Measurements from ENCODE around the gene TTC7B.

TTC7B gene

DNA sequence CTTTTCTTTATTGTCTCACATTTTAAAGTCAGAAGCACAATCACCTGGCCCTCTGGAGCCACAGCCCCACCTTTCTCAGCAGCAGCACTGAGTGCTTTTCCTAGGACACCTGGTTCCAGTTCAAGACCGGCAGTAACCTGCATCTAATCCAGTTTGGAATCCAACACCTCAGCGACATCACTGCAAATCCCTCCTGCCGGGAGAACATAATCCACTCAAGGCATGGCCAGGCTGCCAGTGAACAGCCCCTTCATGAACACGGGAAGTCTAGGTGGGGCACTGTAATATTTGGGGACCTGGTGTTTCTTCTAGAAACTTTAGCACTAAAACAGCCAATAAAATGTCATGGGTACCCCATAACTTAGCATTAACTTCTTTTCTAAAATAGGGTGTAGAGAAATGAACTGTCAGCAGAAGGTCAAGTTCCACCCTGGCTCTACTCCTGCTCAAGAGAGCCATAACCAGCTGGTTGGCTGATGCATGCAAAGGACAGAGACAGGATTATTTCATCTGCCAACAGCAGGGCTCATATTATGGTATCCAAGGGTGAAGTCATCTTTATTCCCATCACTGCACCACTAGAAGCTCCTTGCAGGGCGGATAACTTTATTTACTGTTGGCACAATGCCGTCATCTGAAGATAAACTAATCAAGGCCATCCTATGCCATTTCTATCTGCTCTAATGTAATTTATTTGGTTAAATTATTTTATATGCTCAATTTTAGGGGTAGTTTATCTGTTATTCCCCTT lies 76.7 kb downstream of the TTC7B start:
- no peak for DNase-seq

DNA sequence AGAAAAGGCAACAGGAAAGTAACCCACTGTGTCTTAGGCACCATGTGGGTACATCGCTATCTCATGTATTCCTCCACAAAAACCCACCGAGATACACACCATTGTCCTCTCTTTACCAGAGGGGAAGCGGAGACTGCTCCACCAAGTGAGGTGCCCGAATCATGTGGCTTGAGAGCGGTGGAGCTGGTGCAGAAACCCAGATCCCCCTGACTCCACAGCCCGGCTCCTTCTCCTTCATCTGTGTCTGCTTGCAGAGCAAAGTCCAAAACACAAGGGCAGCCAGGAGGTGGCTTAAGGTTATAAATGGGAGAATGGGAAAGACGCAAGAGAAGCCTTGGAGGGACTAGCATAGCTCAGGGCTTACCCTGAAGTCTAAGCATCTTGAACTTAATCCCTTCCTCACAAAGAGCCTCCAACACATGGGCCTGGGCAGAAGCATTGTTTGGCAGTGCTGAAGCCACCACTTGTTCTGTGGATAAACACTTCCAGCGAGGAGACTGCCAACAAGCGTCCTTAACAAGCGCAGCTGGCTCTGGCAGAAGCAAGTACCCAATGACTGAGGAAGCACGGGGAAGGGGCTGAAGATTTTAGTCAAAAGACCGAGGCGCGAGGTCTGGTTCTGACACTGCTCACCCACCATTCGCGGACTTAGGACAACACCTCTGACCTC lies 83.0 kb downstream of the TTC7B start:
- no peak for DNase-seq

DNA sequence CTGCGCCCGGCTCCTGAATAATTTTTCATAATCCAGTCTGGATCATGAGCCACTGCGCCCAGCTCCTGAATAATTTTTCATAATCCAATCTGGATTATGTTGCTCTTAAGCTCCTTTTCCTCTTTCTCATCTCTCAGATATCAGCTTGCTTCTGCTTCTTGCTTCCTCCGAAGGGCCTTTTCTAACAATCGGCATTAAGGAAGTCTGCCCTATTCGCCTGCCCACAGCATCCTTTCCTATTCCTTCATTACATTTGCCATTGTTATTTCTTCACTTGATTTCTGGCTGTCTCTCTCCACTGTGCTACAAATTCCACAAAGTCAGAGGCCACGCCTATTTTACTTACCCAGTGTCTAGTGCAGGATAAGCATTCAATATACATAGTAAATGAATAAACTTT lies 83.5 kb downstream of the TTC7B start:
- no peak for DNase-seq

DNA sequence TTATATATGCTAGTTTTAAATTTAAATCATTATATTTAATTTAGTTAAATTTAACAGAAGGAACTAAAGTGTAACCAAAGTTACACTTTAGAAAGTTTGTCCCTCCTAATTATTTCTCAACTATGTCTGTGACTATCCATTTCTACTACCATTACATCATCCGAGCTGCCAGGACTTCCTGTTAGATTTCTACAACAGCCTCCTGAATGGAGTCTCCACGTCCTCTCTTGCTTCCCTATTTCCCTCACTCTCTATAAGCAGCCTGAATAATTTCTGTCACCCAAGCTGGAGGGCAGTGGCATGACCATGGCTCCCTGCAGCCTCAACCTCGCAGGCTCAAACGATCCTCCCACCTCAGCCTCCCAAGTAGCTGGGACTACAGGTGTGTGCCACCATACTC lies 84.1 kb downstream of the TTC7B start:
- DNase-seq = no peak

DNA sequence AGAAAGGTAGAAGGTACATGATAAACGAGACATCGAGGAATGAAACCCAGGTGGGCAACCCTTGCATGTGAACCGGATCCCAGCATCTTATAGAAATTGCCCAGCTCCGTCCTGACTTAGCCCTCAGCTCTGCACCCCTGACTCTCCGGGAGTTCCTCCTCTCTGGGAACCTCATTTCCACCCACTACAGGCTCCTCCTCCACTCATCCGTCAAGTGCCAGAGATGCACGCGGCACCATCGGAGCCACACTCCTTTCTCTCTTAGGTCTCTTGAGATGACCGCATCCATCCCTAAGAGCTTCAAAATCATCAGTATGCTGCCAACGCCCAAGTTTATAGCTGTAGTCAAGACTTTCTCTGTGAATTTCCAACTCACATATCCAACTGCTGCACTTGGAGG lies 84.7 kb downstream of the TTC7B start:
- no peak for DNase-seq

DNA sequence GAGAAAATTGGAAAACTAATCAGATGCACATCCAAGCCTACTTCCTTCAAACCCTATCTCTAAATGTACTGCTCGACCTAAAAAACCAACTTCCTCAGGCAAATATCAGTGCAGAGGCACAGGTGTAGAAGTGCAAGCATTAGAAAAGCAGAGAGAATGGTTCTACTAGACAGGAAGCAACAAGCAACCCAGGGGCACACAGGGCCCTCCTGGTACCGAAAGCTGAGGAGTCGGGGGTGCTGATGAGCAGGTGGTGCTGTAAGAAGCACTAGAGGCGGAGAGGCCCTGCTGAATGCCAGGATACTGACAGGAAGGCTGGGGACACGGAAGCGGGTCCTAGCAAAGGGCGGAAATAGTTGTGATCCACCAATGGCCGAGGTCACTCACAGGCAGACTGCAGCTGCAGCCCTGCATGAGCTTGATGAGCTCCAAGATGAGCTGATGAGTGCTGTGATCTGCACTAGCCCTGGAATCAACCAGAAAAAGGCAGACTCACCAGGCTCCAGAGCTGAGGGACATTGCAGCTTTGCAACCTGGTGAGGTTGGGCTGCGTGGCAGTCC lies 85.9 kb downstream of the TTC7B start:
- DNase-seq = no peak

DNA sequence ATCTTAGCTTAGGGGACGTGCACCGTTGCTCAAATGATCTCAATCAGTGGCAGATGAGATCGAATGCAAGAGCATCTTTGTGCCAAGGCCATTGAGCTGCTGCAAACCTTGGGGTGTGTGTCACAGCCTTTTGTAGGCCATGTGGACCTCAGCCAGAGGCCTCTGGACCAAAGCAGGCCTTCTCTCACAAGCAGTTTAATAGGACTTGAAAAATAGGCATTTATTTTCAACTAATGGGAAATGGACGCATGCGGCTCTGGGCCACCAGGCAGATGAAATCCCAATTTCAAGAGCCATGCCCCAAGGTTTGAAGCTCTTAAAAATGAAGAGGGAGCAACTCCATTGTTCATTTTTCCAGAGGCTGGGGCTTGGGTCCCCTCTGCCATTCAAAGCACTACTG lies 87.3 kb downstream of the TTC7B start:
- DNase-seq = no peak

DNA sequence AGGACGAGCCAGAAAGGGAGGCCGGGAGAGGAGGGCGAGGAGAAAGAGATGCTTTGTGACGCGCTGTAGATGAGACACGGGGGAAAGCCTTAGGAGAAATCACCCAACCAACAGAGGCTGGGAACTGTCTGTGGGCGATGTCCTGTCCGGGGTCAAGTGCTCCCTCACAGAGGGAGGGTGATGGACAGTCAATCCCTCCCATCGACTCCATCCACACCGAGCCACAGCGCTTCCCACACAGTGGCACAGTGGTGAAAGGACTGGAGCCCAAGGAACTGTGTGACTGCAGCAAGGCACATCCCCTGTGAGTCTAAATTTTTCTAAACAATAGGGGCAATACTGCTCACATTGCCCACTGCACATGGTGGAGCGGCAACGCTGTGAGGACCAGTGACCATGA lies 89.1 kb downstream of the TTC7B start:
- DNase-seq = no peak

DNA sequence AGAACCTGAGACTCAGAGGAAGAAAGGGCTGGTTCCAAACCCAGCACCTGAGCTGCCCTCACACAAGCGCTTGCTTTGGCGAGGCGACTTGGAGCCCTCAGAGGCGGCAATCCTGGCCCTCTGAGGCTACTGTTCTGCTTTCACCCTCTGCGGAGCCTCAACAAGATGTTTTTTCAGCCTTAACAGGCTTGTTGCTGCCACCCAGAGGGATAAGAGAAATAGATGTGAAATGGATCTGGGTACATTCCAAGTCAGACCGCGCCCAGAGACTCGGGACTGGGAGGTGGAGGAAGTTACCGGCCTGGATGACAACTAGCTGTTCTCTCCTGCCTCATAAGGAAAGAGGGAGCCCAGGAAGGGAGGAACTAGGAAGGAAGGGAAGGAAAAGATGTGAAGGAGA lies 89.6 kb downstream of the TTC7B start:
- peak; percentile 71 for DNase-seq

DNA sequence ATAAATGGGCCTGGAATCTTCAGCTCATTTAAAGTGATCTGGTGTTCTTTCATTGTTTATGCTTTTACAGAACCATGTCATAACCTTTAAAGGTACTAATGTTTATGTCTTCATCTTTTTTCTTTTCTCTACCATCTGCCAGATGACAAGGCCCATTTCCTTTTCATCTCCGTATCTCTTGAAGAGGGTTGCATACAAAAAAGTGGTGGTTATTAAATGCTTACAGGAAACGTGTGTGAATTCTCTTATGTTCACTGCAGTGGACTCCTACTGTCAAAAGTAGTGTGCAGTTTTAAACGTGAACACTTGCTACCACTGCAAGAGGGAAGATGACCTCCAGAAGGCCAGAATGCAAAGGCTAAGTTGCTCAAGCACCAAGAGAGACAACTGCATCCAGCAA lies 91.4 kb downstream of the TTC7B start:
- no peak for DNase-seq

DNA sequence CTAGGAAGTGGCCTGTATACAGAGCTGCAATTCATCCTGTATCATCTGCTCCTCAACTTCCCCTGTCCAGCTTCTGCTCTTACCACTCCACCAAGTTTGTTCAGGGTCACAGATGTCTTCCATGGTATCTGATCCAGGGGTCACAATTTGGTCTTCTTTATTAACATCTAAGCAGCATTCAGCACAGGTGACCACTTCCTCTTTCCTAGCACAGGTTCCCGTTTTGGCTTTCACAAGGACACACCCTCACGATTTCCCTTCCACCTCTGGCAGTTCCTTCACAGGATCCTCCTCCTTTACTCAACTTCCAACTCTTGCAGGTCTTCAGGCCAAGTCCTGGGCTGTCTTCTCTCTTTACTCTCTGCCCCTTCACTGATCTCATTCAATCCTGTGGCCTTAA lies 93.6 kb downstream of the TTC7B start:
- no peak for DNase-seq

DNA sequence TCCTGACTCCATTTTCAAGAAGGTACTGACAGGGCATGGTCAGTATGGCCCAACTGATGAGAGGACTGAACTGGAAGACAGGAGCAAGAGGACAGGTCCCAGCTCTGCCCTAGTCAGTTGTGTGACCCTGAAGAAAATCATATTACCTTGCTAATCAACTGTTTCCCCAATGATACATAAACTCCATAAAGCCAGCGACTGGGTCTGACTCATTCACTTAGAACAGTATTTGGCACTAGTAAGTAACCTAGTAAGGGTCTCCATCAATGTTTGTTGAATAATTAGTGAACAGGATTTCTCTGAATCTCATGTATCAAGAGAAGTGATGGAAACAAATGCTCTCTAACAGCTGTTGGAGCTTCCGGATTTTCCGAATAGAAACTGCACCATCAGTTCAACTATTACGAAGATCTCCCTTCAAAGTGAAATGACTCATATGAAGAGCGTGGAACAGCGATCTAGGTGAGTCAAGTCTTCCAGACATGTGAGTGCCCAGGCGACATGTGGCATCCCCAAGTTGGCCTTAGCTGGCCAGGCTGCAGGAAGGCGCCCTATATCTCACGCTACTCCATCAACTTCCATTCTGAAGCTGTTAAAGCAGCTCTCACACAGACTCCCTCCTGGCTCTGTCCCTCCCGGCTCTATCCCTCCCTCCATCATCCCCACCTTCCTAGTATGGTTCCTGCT lies 94.5 kb downstream of the TTC7B start:
- DNase-seq = no peak

DNA sequence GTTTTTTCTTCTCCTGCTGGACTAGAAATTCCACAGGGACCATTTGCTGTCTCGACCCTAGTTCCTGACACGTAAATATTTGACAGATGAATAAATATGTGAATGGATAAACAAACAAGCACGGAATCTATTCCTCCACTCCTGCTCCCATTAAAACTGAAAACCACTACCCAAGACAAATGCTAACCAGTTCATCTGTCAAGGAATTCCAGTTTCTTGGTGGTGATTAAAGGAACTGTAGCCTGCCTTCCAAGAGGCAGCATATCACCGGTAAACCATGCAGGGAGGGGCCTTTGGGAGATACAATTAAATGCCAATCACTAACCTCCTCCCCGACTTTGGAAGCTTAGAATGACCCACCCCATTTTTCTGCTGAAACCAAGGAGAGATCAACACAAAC lies 95.4 kb downstream of the TTC7B start:
- DNase-seq = no peak

DNA sequence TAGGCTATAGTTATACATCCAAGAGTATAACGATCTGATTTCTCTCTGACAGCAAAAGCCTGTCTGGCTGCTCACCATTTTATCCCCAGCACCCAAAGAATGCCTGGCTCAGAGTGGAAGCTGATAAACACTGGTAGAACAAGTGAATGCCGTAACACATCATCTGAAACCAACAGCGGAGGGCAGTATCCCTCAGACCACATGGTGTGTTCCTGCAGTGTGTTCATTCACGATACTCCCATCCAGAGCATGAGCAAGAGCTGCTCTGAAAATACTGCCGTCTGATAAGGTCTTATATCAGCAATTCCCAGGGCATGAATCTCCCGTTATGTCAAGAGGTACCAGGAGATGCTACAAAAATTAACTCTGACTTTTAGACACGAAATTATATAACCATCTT lies 95.9 kb downstream of the TTC7B start:
- no peak for DNase-seq

DNA sequence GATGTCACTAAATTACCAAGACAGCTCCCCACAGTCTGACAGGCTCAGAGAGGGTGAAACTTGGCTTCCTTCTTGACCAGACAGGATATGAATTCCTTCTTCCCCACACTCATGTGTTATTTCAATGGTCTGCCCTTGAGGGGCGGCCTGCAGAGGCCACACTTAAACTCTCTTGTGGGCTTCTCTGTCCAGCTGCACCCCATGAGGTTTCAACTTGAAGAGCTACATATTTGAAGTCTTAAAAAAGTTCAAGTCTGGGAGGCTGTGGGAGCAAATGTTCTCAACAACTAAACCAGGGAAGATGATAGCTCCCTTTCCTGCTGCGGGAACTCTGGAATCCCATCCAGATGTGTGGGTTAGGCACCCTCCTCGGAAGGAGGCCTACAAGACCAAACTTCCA lies 98.3 kb downstream of the TTC7B start:
- no peak for DNase-seq

DNA sequence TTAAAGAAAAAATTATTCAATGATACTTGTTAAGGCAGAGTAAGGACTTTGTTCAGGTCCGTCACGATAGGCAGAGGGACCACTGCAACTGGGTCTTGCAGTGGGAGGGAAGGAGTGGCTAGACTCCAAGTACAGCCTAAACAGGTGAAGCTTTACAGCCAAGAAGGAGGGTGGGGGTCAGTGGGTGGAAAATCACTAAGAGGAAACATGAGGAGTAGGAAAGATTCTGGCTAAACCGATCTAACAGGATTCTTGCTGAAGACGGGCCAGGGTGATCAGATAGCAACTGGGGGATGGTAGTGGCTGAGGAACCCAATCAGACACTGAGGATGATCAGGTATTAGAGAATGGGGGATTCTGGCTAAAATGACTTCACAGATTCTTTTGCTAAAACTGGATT lies 100.2 kb downstream of the TTC7B start:
- peak; percentile 85 for DNase-seq

DNA sequence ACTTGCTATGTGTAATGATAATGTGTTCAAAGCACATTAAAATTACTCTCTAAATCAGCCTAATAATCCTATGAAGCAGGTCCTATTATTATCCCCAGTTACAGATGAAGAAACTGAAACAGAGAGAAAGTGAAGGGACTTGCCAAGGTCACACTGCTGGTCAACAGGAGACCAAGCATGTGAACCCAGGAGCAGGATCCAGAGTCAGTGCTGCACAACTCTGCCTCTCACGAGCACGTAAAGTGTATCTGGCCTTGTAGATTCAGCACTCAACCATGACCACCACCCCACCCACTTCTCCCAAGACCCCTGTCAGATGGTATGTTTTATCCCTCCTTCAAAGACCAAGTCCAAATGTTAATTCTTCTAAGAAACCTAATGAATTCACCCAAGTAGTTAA lies 100.7 kb downstream of the TTC7B start:
- no peak for DNase-seq

DNA sequence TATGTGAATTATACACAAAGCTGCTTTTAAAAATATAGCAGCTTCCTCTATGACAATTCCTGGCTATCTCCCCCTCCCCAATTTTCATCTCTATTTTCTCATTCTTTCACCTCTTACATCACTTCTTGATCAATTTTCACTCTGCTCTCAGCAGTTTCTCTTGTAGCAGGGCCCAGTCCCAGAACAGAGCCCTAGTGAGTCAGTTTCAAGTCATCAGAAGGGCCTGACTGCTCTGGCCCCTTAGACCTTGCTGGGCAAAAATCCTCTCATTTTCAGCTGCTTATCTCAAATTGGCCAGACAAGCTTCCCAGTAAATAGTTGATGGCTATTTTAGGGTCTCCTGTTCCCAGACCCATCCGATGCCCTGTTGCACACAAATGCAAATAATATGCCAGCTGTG lies 101.4 kb downstream of the TTC7B start:
- DNase-seq = no peak

DNA sequence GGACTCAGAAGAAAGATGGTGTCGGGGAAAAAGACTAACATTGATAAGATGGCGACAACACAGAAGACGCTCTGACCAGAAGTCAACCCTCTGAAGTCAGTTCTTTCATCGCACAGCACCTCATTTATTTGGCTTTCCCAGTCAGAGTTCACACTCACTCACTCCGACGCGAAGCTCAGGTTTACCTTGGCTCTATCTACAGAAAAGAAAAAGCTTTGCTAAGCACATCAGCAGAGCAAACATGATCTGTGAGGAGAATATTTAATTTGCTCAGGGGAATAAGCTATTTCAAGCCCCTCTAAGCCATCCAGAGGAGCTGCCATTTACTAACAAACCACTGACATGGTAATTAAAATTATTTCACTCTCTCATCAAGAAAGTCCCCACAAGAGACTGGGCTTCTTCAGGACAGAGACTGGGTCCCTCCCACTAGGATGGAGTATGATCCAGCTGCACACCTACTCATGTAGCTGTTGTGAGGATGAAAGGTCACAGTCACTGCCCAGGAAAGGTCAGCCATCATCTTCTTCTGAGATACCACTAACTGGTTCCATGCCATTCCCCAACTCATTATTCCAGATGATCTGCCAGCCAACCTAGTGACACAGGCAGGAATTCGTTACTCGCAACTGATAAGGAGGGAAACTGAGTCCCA lies 111.4 kb downstream of the TTC7B start:
- no peak for DNase-seq

DNA sequence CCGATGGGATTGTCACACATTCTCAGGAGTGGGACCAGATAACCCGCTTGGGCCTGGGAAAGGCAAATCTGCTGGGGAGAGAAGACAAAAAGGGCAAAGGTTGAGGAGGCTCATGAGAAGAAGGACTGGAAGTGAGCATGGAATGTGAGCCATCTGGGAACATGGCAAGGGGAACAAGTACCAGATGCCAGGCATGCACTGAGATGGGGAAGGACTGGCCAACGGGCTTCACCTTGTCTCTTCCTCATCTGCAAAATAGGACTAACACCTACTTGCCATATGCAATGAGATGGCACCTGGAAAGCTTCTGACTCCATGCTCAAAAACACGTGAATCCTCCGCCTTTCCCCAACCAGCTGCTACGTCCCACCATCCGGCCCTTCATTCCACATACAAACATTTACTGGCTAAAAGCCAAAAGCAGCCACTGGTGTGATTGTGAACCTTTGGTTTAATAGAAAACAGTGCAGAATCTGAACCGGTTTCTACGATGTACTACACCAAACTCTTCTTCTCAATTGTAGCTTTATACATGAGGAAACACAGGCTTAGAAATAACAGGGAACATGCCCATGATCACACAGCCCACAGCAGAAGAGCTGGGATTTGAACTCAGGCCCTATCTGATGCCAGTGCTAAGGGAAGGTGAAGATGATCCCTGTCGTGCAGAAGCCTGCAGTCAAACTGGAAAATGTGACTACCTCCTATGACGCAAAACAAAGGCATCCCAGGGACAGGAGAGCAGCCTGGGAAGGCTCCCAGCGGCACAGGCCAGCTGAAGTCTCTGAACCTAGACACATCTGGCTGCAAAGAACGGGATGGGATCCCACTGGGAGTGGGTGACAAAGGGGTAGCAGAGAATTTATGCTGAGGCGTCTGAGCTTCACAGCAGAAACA lies 112.1 kb downstream of the TTC7B start:
- DNase-seq = no peak

DNA sequence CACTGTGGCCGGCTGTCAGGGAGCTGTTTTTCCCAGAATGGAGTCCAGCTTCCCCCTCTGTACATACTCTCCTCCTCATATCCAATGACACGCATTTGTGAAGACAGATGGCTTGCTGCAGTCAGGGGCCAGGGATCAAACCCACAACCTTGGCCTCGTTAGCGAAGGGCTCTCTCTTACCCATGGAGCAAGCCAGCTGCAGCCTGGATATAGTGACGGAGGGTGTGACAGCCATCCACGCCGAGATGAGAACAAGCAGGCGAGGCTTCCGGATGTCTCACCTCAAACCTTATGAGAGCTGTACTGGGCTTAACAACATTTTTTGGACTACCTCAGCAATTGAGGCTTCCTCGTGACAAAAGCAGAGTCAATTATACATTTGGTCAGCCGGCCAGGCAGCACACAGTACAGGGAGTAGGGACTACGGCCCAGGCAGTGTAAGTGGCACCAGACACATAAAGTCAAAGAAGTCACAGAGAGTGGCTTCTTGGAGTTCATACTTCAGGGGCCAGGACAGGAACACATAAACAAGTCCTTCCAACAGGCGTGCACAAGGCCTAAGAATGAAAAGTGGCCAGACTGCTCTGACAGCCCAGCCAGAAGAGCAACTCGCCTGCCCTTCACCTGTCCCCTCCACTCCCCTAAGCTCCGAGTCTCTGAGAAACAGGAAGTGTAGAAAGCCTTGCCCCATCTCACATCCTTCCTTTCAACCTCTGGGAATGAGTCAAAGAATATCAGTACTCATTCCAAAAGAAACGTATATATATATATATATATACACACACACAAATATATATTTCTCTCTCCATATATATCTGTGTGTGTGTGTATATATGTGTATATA lies 115.1 kb downstream of the TTC7B start:
- no peak for DNase-seq
